OCI-LY3 (cell line): Measurements from ENCODE around the gene TUBA4B.

ENCODE experiments used
- H2AFZ ChIP-seq: fragments of 200-600, 300-600 bp; shearing (Covaris generic); 2 replicates; pipeline ENCODE4 v1.6.0; 2014; ENCODE audit warnings: antibody characterized with exemption, low read depth, low read length
- H3K27ac ChIP-seq: fragments of 200-600, 300-600 bp; sonication (generic); 2 replicates; pipeline ENCODE4 v1.5.1; 2014; ENCODE audit warnings: mild to moderate bottlenecking, low read length, moderate library complexity, mixed read lengths
- H3K27me3 ChIP-seq: fragments of 200-600, 300-600 bp; sonication (generic); 2 replicates; pipeline ENCODE4 v1.6.1; 2014; ENCODE audit warnings: low read depth, low read length, mixed read lengths
- H3K36me3 ChIP-seq: fragments of 200-600, 300-600 bp; sonication (generic); replicated peaks from 2 replicates; pipeline ENCODE3; 2014; ENCODE audit warnings: low read depth, low read length, mixed read lengths
- H3K4me1 ChIP-seq: fragments of 300-600, 200-600 bp; sonication (generic); 2 replicates; pipeline ENCODE4 v1.6.1; 2014; ENCODE audit warnings: low read length, mixed read lengths
- H3K4me2 ChIP-seq: fragments of 200-600, 300-600 bp; sonication (generic); 2 replicates; pipeline ENCODE4 v1.6.1; 2014; ENCODE audit warnings: low read length, mixed read lengths
- H3K4me3 ChIP-seq: fragments of 300-600, 200-600 bp; sonication (generic); 2 replicates; pipeline ENCODE4 v1.5.1; 2014; ENCODE audit warnings: antibody characterized with exemption, mild to moderate bottlenecking, low read length, moderate library complexity
- H3K79me2 ChIP-seq: fragments of 300-600, 200-600 bp; shearing (Covaris generic); 2 replicates; pipeline ENCODE4 v1.6.1; 2014; ENCODE audit warnings: mild to moderate bottlenecking, low read length, mixed read lengths
- H3K9ac ChIP-seq: fragments of 300-600, 200-600 bp; shearing (Covaris generic); 2 replicates; pipeline ENCODE4 v1.6.0; 2014; ENCODE audit warnings: mild to moderate bottlenecking, low read length, moderate library complexity
- H3K9me3 ChIP-seq: fragments of 200-600, 300-600 bp; shearing (Covaris generic); 2 replicates; pipeline ENCODE4 v1.6.1; 2014; ENCODE audit warnings: low read length, mixed read lengths; ENCODE audit not compliant: insufficient read depth
- H4K20me1 ChIP-seq: fragments of 200-600, 300-600 bp; sonication (generic); 2 replicates; pipeline ENCODE4 v1.6.1; 2016; ENCODE audit warnings: low read length, mixed read lengths; ENCODE audit not compliant: insufficient read depth
- CTCF ChIP-seq: fragments of 200-600, 300-600 bp; sonication (generic); IDR thresholded peaks from 2 replicates; pipeline ENCODE4 v1.5.1; 2014; ENCODE audit warnings: antibody characterized with exemption, low read length, low read depth
- EZH2phosphoT487 ChIP-seq: fragments of 200-600 bp; shearing (Covaris generic); IDR thresholded peaks from 2 replicates; pipeline ENCODE4 v1.6.1; 2018; ENCODE audit warnings: antibody characterized with exemption, mixed run types, low read depth

Gene TUBA4B

DNA sequence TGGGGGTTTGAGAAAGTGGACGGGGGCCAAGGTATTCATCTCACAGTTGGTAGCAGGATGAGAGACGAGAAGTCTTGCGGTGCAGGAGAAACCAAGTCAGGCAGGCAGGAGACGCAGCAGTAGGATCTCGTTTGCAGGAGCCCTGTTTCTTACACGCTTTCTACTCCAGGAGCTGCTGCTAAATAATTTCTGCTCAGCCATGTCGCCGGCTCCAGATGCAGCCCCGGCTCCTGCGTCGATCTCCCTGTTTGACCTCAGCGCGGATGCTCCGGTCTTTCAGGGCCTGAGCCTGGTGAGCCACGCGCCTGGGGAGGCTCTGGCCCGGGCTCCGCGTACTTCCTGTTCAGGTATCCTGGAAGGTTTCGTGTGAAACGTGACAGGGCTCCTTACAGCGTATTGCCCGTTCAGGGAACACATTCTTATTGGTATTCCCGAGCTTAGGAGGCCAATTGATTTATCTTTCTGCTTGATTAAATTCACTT is 22.9 kb upstream of the TUBA4B start:
- Histone ChIP-seq H3K9me3 (no peaks in the 10 kb centered on the region), H3K4me1 (peaks cover 14% of the 10 kb centered on the region), H3K4me3 (peak overlapping the region; percentile 100), H3K27ac (peak overlapping the region; percentile 59), H3K79me2 (peaks cover 31% of the 10 kb centered on the region), H3K9ac (peak overlapping the region; percentile 68), H3K27me3 (no peaks in the 10 kb centered on the region), H3K36me3 (peaks cover 20% of the 10 kb centered on the region), H4K20me1 (no peaks in the 10 kb centered on the region), H3K4me2 (peak overlapping the region; percentile 80), H2AFZ (no peak overlapping the region; the same call in 1 of the 2 replicates)
- TF ChIP-seq EZH2phosphoT487 (no peak), CTCF (no peak)

DNA sequence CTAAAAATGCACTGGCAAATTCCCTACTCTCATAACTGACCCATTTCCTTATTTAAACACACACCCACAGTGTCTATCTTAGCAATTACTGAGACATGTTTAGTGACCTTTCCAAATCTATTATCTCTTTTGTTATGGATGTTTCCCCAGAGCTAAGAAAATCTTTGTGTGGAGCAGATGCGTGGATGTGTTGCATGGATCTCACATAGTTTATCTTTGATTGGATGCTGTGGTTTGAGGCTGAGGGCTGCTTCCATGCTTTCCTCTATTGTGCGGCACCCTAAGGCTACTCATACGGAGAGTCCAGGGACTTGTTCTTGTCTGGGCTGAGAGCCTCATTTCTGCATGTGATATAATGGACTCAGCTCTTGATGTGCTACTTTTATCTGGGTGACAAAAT is 18.7 kb upstream of the TUBA4B start:
- Histone ChIP-seq H3K36me3 (peaks cover 24% of the 10 kb centered on the region), H3K9ac (no peak overlapping the region), H3K9me3 (no peaks in the 10 kb centered on the region), H3K4me2 (no peak overlapping the region), H3K27me3 (no peaks in the 10 kb centered on the region), H2AFZ (no peak overlapping the region), H3K4me1 (peaks cover 7% of the 10 kb centered on the region), H3K4me3 (no peak overlapping the region), H3K27ac (no peak overlapping the region), H4K20me1 (no peaks in the 10 kb centered on the region), H3K79me2 (peaks cover 14% of the 10 kb centered on the region)
- TF ChIP-seq EZH2phosphoT487 = no peak
- TF ChIP-seq CTCF = no peak

DNA sequence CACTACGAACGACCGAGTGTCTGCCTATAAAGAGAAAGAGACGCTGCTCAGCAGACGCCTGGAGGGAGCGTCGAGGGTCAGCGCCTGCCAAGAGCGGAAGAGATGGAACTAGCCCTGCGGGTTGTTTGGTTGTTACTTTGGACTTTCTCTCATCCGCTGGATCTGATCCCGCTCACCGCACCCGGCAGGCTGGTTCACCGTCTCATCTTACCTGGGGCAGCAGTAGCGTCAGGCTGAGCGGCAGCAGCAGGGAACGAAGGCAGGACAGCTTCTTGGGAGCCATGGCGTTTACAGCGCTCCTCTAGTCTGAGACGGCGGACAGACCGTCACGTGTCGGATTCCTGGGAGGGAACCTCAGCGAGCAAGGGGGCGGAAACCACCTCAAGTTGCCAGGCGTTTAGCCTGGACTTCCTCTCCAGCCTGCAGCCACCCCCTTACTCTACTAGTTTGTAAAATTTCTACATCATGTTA is 9.7 kb upstream of the TUBA4B start:
- H3K27me3 ChIP-seq = no peaks in the 10 kb centered on the region
- H3K4me3 ChIP-seq = no peak overlapping the region
- H3K4me1 ChIP-seq = peaks cover 17% of the 10 kb centered on the region
- H3K27ac ChIP-seq = no peak overlapping the region
- TF ChIP-seq EZH2phosphoT487 (no peak), CTCF (no peak)
- no peak overlapping the region for H2AFZ ChIP-seq
- no peak overlapping the region for H3K9ac ChIP-seq
- peaks cover 2% of the 10 kb centered on the region for H3K36me3 ChIP-seq
- H3K4me2 ChIP-seq = no peak overlapping the region
- peaks cover 12% of the 10 kb centered on the region for H3K79me2 ChIP-seq
- no peaks in the 10 kb centered on the region for H4K20me1 ChIP-seq
- no peaks in the 10 kb centered on the region for H3K9me3 ChIP-seq

GRCh38 chr2:219244789-219245147 is 8.3 kb upstream of the TUBA4B start:
- TF ChIP-seq CTCF (no peak), EZH2phosphoT487 (no peak)
- Histone ChIP-seq H3K9me3 (no peaks in the 10 kb centered on the region), H3K4me3 (peak overlapping the region; percentile 98), H3K79me2 (peaks cover 13% of the 10 kb centered on the region), H4K20me1 (no peaks in the 10 kb centered on the region), H3K36me3 (peaks cover 3% of the 10 kb centered on the region), H2AFZ (0 out of 2 replicates have a peak overlapping the region, but pooled peaks have one; percentile 56), H3K4me1 (peaks cover 31% of the 10 kb centered on the region), H3K9ac (peak overlapping the region; percentile 87), H3K27me3 (no peaks in the 10 kb centered on the region), H3K4me2 (peak overlapping the region; percentile 86), H3K27ac (no peak overlapping the region)
